ENCODE measurements around the gene FAM162A.

DNA sequence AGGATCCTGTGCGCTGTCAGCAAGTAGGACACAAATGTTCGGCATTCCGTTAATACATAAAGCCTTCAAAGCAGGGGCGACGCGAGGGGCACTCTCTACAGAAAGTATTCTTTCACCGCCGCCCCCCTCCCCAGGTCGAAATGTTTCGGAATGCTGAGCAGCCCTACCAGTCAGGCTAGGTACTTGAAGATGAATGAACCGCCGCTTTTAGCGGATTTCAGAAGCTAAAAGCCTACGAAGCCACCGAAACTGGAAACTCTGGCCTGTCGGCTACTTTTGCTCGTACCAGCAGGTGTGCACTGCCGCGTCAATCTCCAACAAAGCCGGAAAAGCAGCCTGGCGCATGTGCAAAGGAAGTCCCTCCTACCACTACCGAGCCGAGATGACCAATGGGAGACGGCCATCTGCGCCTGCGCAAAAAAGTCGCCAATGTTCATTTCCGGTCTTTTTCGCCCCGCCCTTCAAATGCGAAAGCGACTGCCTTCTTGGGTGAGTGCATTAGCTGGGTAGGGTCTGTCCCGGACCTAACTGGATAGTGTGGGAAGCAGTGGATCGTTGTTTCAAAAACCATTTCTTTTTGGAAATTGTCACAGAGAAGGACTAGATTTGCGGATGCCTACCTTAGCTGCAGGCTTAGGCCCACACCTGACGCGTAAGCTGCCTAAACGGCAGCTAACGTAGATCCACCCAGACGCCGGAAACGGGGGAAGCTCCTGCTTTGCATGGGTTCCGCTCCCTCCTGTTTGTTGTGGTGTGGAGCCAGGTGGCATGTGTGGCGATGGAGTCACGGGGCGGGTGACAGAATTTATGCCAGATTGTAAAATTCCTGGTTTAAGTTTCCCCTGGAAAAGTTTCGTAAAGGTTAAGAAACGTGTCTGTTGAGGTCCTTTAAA, 32.0 kb downstream of the FAM162A start, which contains the start of gene WDR5B:
- TF ChIP-seq, protein P1, sequence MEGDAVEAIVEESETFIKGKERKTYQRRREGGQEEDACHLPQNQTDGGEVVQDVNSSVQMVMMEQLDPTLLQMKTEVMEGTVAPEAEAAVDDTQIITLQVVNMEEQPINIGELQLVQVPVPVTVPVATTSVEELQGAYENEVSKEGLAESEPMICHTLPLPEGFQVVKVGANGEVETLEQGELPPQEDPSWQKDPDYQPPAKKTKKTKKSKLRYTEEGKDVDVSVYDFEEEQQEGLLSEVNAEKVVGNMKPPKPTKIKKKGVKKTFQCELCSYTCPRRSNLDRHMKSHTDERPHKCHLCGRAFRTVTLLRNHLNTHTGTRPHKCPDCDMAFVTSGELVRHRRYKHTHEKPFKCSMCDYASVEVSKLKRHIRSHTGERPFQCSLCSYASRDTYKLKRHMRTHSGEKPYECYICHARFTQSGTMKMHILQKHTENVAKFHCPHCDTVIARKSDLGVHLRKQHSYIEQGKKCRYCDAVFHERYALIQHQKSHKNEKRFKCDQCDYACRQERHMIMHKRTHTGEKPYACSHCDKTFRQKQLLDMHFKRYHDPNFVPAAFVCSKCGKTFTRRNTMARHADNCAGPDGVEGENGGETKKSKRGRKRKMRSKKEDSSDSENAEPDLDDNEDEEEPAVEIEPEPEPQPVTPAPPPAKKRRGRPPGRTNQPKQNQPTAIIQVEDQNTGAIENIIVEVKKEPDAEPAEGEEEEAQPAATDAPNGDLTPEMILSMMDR (IDR thresholded peaks at IDR 0.05; ENCODE audit: low read depth, low read length, poor library complexity, severe bottlenecking) = no peak
- TF ChIP-seq EZH2phosphoT487 (IDR thresholded peaks at IDR 0.05; ENCODE audit: borderline replicate concordance, low read length) = no peak

All from DOHH2 (cell line).